Measurements from ENCODE around the gene ORM2.

DNA sequence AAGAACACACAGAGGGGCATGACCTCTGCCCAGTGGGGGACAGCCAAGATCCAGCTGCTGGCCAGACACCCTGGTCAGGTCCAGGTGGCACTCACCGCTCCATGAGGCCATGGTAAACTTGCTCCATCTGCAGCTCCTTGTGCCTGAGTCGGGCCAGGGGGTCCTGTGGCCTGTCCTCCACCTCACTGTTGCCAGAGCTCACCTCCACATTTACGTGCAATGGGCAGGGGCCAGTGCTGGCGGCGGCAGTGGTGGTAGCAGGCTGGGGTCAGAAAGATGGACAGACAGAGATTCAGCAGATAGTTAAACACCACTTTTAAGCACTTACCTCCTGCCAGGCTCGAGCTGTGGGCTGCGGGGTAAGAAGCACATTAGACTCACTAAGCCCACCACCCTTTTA lies 30.1 kb downstream of the ORM2 start:
- no peak for TF ChIP-seq TAF1 (IDR thresholded peaks at IDR 0.05; ENCODE audit: low read depth, low read length)
- TF ChIP-seq POLR2AphosphoS5 (IDR thresholded peaks at IDR 0.05; ENCODE audit: low read depth, low read length): no peak
- no peak for TF ChIP-seq POLR2A (IDR thresholded peaks at IDR 0.05; ENCODE audit: low read depth, low read length)
- TF ChIP-seq SPI1 (IDR thresholded peaks at IDR 0.05; ENCODE audit: low read depth, low read length): no peak
- TF ChIP-seq POU2F2 (IDR thresholded peaks at IDR 0.05; ENCODE audit: low read depth, low read length): no peak
- TF ChIP-seq PAX5 (IDR thresholded peaks at IDR 0.05; ENCODE audit: insufficient read depth, low read length, severe bottlenecking): no peak

Data from GM12891 (cell line).